ENCODE results near the gene FSTL5. TPM values are rescaled to one million over a fixed set of nuclear protein-coding genes. Genes with fewer than 3 reads are reported as not detected.

FSTL5 gene
- total and polyA plus RNA-seq, 2 of the 8 experiments (the other 6 are each of a cell fraction or from before 2014, with no cell fraction given): 0.09 to 0.32 TPM

DNA sequence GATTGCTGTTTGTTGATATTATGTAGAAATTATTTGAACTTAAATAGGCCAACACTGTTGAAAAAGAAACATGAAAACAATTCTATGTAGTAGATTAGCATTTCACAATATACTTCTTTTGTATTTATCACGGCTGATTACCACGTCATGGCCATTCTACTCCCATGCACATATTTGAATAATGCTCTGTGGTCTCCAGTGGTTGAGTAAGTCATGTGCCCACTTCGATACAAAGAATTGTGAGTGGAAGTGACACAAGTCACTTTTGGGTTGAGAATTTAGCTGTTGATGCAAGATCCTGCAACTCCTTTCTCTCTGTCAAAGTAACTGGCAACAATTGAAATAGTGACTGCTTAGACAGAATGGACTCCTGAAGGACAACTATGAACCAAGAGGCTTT is 6.7 kb upstream of the FSTL5 start:
- no peak overlapping the region for H2AK5ac ChIP-seq (ENCODE audit: low read depth, low read length)
- H3K4me3 ChIP-seq (ENCODE audit: extremely low read depth in 1 of 4, insufficient read depth in 2 of 4, low read depth in 3 of 4, low read length in 4 of 4): no peak overlapping the region
- FAIRE-seq: no peak
- H4K8ac ChIP-seq (ENCODE audit: extremely low read depth, insufficient read depth, low read length): no peak overlapping the region
- no peak overlapping the region for H3K23ac ChIP-seq (ENCODE audit: insufficient read length)
- no peak overlapping the region for H3K9ac ChIP-seq (replicated peaks in 1 of 4; ENCODE audit: extremely low read depth in 1 of 4, low read depth in 3 of 4, low read length in 3 of 4)
- 60% methylated on average over 3 of the region's 3 CpGs; no CpG with 5 or more reads in 1 of the 2 experiments for WGBS, 2 experiments (ENCODE audit: extremely low coverage in 1 of 2, insufficient coverage in 1 of 2, insufficient read length in 1 of 2, insufficient replicate concordance in 2 of 2, low coverage in 1 of 2, low lambda C conversion rate in 2 of 2, missing lambda C conversion rate in 1 of 2)
- CTCF ChIA-PET (ENCODE audit: partially characterized antibody): no interaction called here
- no peaks in the 10 kb centered on the region for H3K23me2 ChIP-seq (ENCODE audit: low read depth, low read length)
- DNase-seq (ENCODE audit: low read depth in 1 of 2, low spot score in 2 of 2): no peak
- H3K14ac ChIP-seq (ENCODE audit: insufficient read length): no peak overlapping the region
- no peak overlapping the region for H3K18ac ChIP-seq (ENCODE audit: extremely low read depth, low read length)
- TF ChIP-seq HDAC2 (IDR thresholded peaks at IDR 0.05; ENCODE audit: borderline replicate concordance in 1 of 2, low read depth in 2 of 2, low read length in 2 of 2): no peak
- TF ChIP-seq SP1 (IDR thresholded peaks at IDR 0.05; ENCODE audit: low read depth, low read length): no peak
- TF ChIP-seq BCL11A (IDR thresholded peaks at IDR 0.05; ENCODE audit: low read depth in 2 of 2, low read length in 2 of 2): no peak
- TF ChIP-seq TAF1 (IDR thresholded peaks at IDR 0.05; ENCODE audit: low read depth, low read length): no peak
- TF ChIP-seq GABPA (IDR thresholded peaks at IDR 0.05; ENCODE audit: borderline replicate concordance, insufficient read depth, low read length): no peak
- no peak for TF ChIP-seq KDM4A (IDR thresholded peaks at IDR 0.05; ENCODE audit: low read depth, low read length, severe bottlenecking)
- no peak for TF ChIP-seq SP2 (IDR thresholded peaks at IDR 0.05; ENCODE audit: low read length)
- no peak for TF ChIP-seq CEBPB (IDR thresholded peaks at IDR 0.05; ENCODE audit: low read depth, low read length)
- TF ChIP-seq CBX8 (IDR thresholded peaks at IDR 0.05; ENCODE audit: borderline replicate concordance, low read depth, low read length): no peak
- TF ChIP-seq CHD1 (IDR thresholded peaks at IDR 0.05; ENCODE audit: low read depth, low read length): no peak
- no peak for TF ChIP-seq JUND (IDR thresholded peaks at IDR 0.05; ENCODE audit: low read length)
- no peak for TF ChIP-seq MAFK (IDR thresholded peaks at IDR 0.05; ENCODE audit: low read depth, low read length)
- TF ChIP-seq GTF2F1 (IDR thresholded peaks at IDR 0.05; ENCODE audit: borderline replicate concordance, low read depth, low read length): no peak
- no peak for TF ChIP-seq HDAC6 (IDR thresholded peaks at IDR 0.05; ENCODE audit: low read depth, low read length)
- TF ChIP-seq CREB1 (IDR thresholded peaks at IDR 0.05): no peak
- H3K4me2 ChIP-seq (ENCODE audit: insufficient read depth in 1 of 2, low read depth in 2 of 2, low read length in 2 of 2): no peak overlapping the region
- H3K27me3 ChIP-seq (replicated peaks in 1 of 4; ENCODE audit: control insufficient read depth in 3 of 4, extremely low read depth in 1 of 4, insufficient read depth in 3 of 4, low read length in 3 of 4): no peaks in the 10 kb centered on the region
- no peaks in the 10 kb centered on the region for H3K4me1 ChIP-seq (replicated peaks in 1 of 4; ENCODE audit: control insufficient read depth in 3 of 4, insufficient read depth in 4 of 4, low read length in 3 of 4)
- H2AFZ ChIP-seq (ENCODE audit: low read length): no peak overlapping the region
- no peaks in the 10 kb centered on the region for H3K79me1 ChIP-seq (ENCODE audit: low read depth, low read length)
- H4K5ac ChIP-seq (ENCODE audit: insufficient read length, low read depth, low read length): no peak overlapping the region
- no peak overlapping the region for H2BK12ac ChIP-seq (ENCODE audit: low read depth, low read length)
- no peaks in the 10 kb centered on the region for H3K9me3 ChIP-seq (ENCODE audit: insufficient read depth in 2 of 2, low read depth in 1 of 2, low read length in 1 of 2)
- no peak overlapping the region for H2BK5ac ChIP-seq (ENCODE audit: low read depth, low read length)
- no peaks in the 10 kb centered on the region for H3K79me2 ChIP-seq (ENCODE audit: control insufficient read depth in 1 of 2, insufficient read depth in 2 of 2, low read length in 2 of 2)
- H3K56ac ChIP-seq (replicated peaks; ENCODE audit: insufficient read length, low read depth, low read length): no peak overlapping the region
- no peak overlapping the region for H2BK120ac ChIP-seq (replicated peaks; ENCODE audit: low read depth, low read length)
- POLR2A ChIA-PET (ENCODE audit: partially characterized antibody): no interaction called here
- H4K91ac ChIP-seq (replicated peaks; ENCODE audit: insufficient read length, low read length): no peak overlapping the region
- no peaks in the 10 kb centered on the region for H4K20me1 ChIP-seq (replicated peaks in 1 of 2; ENCODE audit: control insufficient read depth in 1 of 2, insufficient read depth in 2 of 2, low read length in 2 of 2)
- H3K27ac ChIP-seq (ENCODE audit: low read depth, low read length): no peak overlapping the region
- no peaks in the 10 kb centered on the region for H3K36me3 ChIP-seq (ENCODE audit: control insufficient read depth in 2 of 4, insufficient read depth in 4 of 4, low read length in 3 of 4)
- H3K4ac ChIP-seq (replicated peaks; ENCODE audit: insufficient read length, low read depth, low read length): no peak overlapping the region
- no peak overlapping the region for H2BK15ac ChIP-seq (ENCODE audit: low read length)
- H2BK20ac ChIP-seq (ENCODE audit: low read length): no peak overlapping the region

Measured in H1 (cell line).